SK-N-SH (cell line): Measurements from ENCODE around the gene UBN1. TPM values are rescaled to one million over a fixed set of nuclear protein-coding genes. Genes with fewer than 3 reads are reported as not detected.

Experiments used
- CTCF ChIA-PET: fragments of 300-600, 350-600 bp; formaldehyde crosslinking; extraction: SDS; loops from one replicate; lab custom pipeline; 2021; lab: Yijun Ruan, JAX
- POLR2A ChIA-PET: fragments of 350-600 bp; sonication (Branson Sonifier 250); formaldehyde crosslinking; extraction: SDS; loops from one replicate; lab custom pipeline; 2020; ENCODE audit warnings: antibody characterized with exemption, inconsistent platforms; lab: Yijun Ruan, JAX
- DNase-seq: peaks from one replicate; pipeline ENCODE4 v3.0.0; 2012
- H2AFZ ChIP-seq: fragments of 200-600 bp; sonication (generic); 2 replicates; pipeline ENCODE4 v1.8.1; 2016; ENCODE audit warnings: antibody characterized with exemption, mild to moderate bottlenecking, low read depth
- H3F3A ChIP-seq: fragments of 200-600 bp; sonication (generic); replicated peaks from 2 replicates; pipeline ENCODE3; 2016; ENCODE audit warnings: antibody characterized with exemption, mild to moderate bottlenecking; ENCODE audit not compliant: insufficient read depth
- H3K27ac ChIP-seq, 2 experiments: fragments of 200-500 bp in 1 of 2; fragments of 200-600 bp in 1 of 2; sonication (Bioruptor generic) in 1 of 2; sonication (generic), shearing (Covaris generic) in 1 of 2; 2 replicates each; pipeline versions ENCODE4 v1.5.1 to v1.6.1; 2014 to 2016; ENCODE audit warnings: low read depth in 2 of 2, inconsistent platforms in 1 of 2, low read length in 1 of 2, mild to moderate bottlenecking in 1 of 2, mixed read lengths in 1 of 2
- H3K27me3 ChIP-seq: fragments of 200-600 bp; sonication (generic), shearing (Covaris generic); 2 replicates; pipeline ENCODE4 v1.6.1; 2016; ENCODE audit warnings: mixed run types; ENCODE audit not compliant: insufficient read depth
- H3K36me3 ChIP-seq, 2 experiments: fragments of 200-500 bp in 1 of 2; fragments of 200-600 bp in 1 of 2; sonication (Bioruptor generic) in 1 of 2; sonication (generic) in 1 of 2; replicated peaks in 1 of 2; 2 replicates each; pipeline versions ENCODE3 to v1.5.1; 2014 to 2016; ENCODE audit warnings: low read length in 1 of 2, mild to moderate bottlenecking in 1 of 2; ENCODE audit not compliant: insufficient read depth in 2 of 2, control insufficient read depth in 1 of 2
- H3K4me1 ChIP-seq, 2 experiments: fragments of 200-500 bp in 1 of 2; fragments of 200-600 bp in 1 of 2; sonication (Bioruptor generic) in 1 of 2; sonication (generic), shearing (Covaris generic) in 1 of 2; 2 replicates each; pipeline versions ENCODE4 v1.5.1 to v1.6.1; 2014 to 2016; ENCODE audit warnings: low read depth in 1 of 2, low read length in 1 of 2, mixed run types in 1 of 2; ENCODE audit not compliant: insufficient read depth in 2 of 2, control insufficient read depth in 1 of 2
- H3K4me2 ChIP-seq: fragments of 200-600 bp; sonication (generic), shearing (Covaris generic); 2 replicates; pipeline ENCODE4 v1.6.1; 2017; ENCODE audit warnings: mixed run types
- H3K4me3 ChIP-seq, 2 experiments: fragments of 200-500 bp in 1 of 2; fragments of 200-600 bp in 1 of 2; sonication (Bioruptor generic) in 1 of 2; sonication (generic), shearing (Covaris generic) in 1 of 2; 2 replicates each; pipeline versions ENCODE4 v1.5.1 to v1.8.1; 2014 to 2016; ENCODE audit warnings: low read depth in 2 of 2, inconsistent platforms in 1 of 2, low read length in 1 of 2, mild to moderate bottlenecking in 1 of 2, mixed read lengths in 1 of 2, moderate library complexity in 1 of 2
- H3K79me2 ChIP-seq: fragments of 200-600 bp; sonication (generic); 2 replicates; pipeline ENCODE4 v1.8.1; 2017; ENCODE audit warnings: mild to moderate bottlenecking; ENCODE audit not compliant: insufficient read depth
- H3K9ac ChIP-seq: fragments of 200-600 bp; sonication (generic); 2 replicates; pipeline ENCODE4 v1.6.1; 2017; ENCODE audit warnings: mixed run types
- H3K9me2 ChIP-seq: fragments of 200-600 bp; sonication (generic); 2 replicates; pipeline ENCODE4 v1.6.1; 2017; ENCODE audit warnings: mixed run types
- H3K9me3 ChIP-seq: fragments of 200-600 bp; sonication (generic); 2 replicates; pipeline ENCODE4 v1.6.1; 2017; ENCODE audit warnings: mixed run types, mild to moderate bottlenecking, moderate library complexity
- H4K20me1 ChIP-seq: fragments of 200-600 bp; sonication (generic); 2 replicates; pipeline ENCODE4 v1.6.1; 2017; ENCODE audit warnings: mild to moderate bottlenecking, mixed run types; ENCODE audit not compliant: insufficient read depth
- EZH2phosphoT487 ChIP-seq: fragments of 200-600 bp; sonication (generic); IDR thresholded peaks from 2 replicates; pipeline ENCODE4 v1.6.1; 2017; ENCODE audit warnings: low read depth, mixed run types, mild to moderate bottlenecking, antibody characterized with exemption, moderate library complexity, borderline replicate concordance
- FOXM1 ChIP-seq: IDR thresholded peaks from 2 replicates; pipeline ENCODE4 v1.4.0; 2012; ENCODE audit warnings: low read depth, mild to moderate bottlenecking
- GABPA ChIP-seq: IDR thresholded peaks from 2 replicates; pipeline ENCODE4 v1.4.0; 2012; ENCODE audit warnings: low read depth, mild to moderate bottlenecking
- MEF2A ChIP-seq: IDR thresholded peaks from 2 replicates; pipeline ENCODE4 v1.4.0; 2012; ENCODE audit warnings: low read depth, borderline replicate concordance
- NFIC ChIP-seq: IDR thresholded peaks from 2 replicates; pipeline ENCODE4 v1.4.0; 2012; ENCODE audit warnings: borderline replicate concordance
- POLR2AphosphoS5 ChIP-seq: IDR thresholded peaks from 2 replicates; pipeline ENCODE4 v1.6.1; 2012; ENCODE audit warnings: low read depth, low read length
- RCOR1 ChIP-seq: fragments of 150-350 bp; IDR thresholded peaks from 2 replicates; pipeline ENCODE4 v1.6.1; 2017; ENCODE audit warnings: antibody characterized with exemption, low read length
- RFX5 ChIP-seq: IDR thresholded peaks from 2 replicates; pipeline ENCODE4 v1.6.1; 2012; ENCODE audit warnings: mild to moderate bottlenecking, improper control_type of control experiment, low read length
- SMC3 ChIP-seq: IDR thresholded peaks from 2 replicates; pipeline ENCODE4 v1.6.1; 2012; ENCODE audit warnings: low read depth, low read length, improper control_type of control experiment
- TAF1 ChIP-seq: IDR thresholded peaks from 2 replicates; pipeline ENCODE4 v1.6.1; 2012; ENCODE audit warnings: low read depth, mild to moderate bottlenecking, low read length, moderate library complexity, borderline replicate concordance
- TCF12 ChIP-seq: IDR thresholded peaks from 2 replicates; pipeline ENCODE4 v1.4.0; 2012
- TEAD4 ChIP-seq: IDR thresholded peaks from 2 replicates; pipeline ENCODE4 v1.4.0; 2012; ENCODE audit warnings: mild to moderate bottlenecking, borderline replicate concordance; ENCODE audit not compliant: insufficient read depth
- YY1 ChIP-seq: IDR thresholded peaks from 2 replicates; pipeline ENCODE4 v1.4.0; 2012; ENCODE audit warnings: low read depth, mild to moderate bottlenecking
- WGBS: methylation state at CpG from one replicate; pipeline ENCODE4 v1.1.6; 2017; ENCODE audit warnings: low lambda C conversion rate; 5-methylcytosine and 5-hydroxymethylcytosine counted together
- polyA plus RNA-seq, 3 experiments: library from polyadenylated mRNA; depleted of rRNA; stranded (reverse); fragments of >200 nt; gene quantifications; 2 replicates each; pipeline ENCODE4 v1.2.3, GENCODE V29; 2012
- TF ChIP-seq, protein P1 (sequence below): fragments of 150-350 bp; IDR thresholded peaks from 2 replicates; pipeline ENCODE4 v1.6.1; 2017; ENCODE audit warnings: antibody characterized with exemption, low read length, low read depth, borderline replicate concordance
- TF ChIP-seq, protein P2 (sequence below): fragments of 150-350 bp; IDR thresholded peaks from 2 replicates; pipeline ENCODE4 v1.6.1; 2016; ENCODE audit warnings: mild to moderate bottlenecking, low read depth, low read length

The UBN1 gene
- polyA plus RNA-seq, 1 of the 3 experiments (the other 2 are of a cell fraction): 10.9 TPM

DNA sequence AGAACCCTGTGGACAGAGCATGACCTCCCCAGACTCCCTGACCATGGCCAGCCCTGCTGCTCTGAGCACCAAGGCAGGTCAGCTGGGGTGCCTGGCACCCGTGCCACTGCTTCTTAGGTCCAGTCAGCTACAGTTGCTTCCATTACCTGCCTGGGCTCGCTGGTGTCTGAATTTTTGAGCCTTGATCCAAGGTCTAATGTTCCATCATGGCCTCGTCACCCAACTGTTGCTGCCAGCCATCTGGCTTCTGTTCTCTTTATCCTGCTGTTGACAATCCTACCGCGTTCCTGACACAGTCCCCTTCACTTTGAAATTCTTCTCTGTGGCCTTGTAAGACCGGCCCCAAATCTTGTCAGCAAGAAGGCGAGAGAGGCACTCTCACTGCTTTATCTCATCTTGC lies 16.9 kb upstream of the UBN1 start:
- Histone ChIP-seq H3K4me1 (peaks cover 0 to 2% of the 10 kb centered on the region in 2 experiments; a peak in 1 of 4 replicates), H2AFZ (no peak overlapping the region), H3K27ac (no peak overlapping the region), H3K9ac (no peak overlapping the region), H3F3A (peaks cover 4% of the 10 kb centered on the region), H3K4me3 (no peak overlapping the region), H3K9me2 (no peaks in the 10 kb centered on the region), H3K36me3 (peaks cover 45 to 68% of the 10 kb centered on the region in 2 experiments), H3K79me2 (peaks cover 16% of the 10 kb centered on the region), H3K27me3 (no peaks in the 10 kb centered on the region), H3K9me3 (no peaks in the 10 kb centered on the region), H3K4me2 (no peak overlapping the region), H4K20me1 (0 out of 2 replicates have a peak, but pooled peaks cover 7% of the 10 kb centered on the region)
- no peak for TF ChIP-seq TCF12
- no peak for TF ChIP-seq MEF2A
- 92% methylated on average over 6 of the region's 7 CpGs for WGBS
- ChIA-PET CTCF (no interaction called here), POLR2A (interaction anchor here (0.7 kb wide), 1 partner anchor 151 kb away, joined by 3 read pairs; no protein-coding TSS in a partner anchor)
- no peak for DNase-seq

DNA sequence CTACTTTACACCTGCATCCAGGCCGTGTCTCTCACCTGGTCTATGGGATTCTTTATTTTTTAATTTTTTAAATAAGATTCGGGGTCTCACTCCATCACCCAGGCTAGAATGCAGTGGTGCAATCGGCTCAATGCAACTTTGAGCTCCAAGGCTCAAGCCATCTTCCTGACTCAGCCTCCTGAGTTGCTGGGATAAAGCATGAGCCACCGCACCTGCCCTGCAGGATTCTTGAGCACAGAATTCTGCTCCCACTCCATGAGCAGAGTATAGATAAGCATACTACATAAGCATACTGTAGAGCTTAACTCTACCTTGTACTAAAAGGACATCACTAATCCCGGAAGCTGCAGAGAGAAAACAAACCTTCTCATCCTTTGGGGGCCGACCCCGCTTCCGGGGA lies 15.7 kb upstream of the UBN1 start:
- Histone ChIP-seq H3K79me2 (peaks cover 23% of the 10 kb centered on the region), H3K36me3 (peaks cover 40 to 66% of the 10 kb centered on the region in 2 experiments), H3K27ac (no peak overlapping the region), H3K4me3 (no peak overlapping the region), H2AFZ (no peak overlapping the region), H3K27me3 (no peaks in the 10 kb centered on the region), H3K4me2 (no peak overlapping the region), H4K20me1 (0 out of 2 replicates have a peak, but pooled peaks cover 7% of the 10 kb centered on the region), H3K9ac (no peak overlapping the region), H3K4me1 (peaks cover 0 to 2% of the 10 kb centered on the region in 2 experiments; a peak in 1 of 4 replicates), H3K9me3 (no peaks in the 10 kb centered on the region), H3K9me2 (no peaks in the 10 kb centered on the region), H3F3A (peaks cover 4% of the 10 kb centered on the region)
- POLR2A ChIA-PET: interaction anchor here (0.6 kb wide), 1 partner anchor 16 kb away, joined by 4 read pairs; no protein-coding TSS in a partner anchor
- WGBS: 94% methylated on average over 8 of the region's 8 CpGs
- no peak for DNase-seq
- no peak for TF ChIP-seq NFIC
- no peak for TF ChIP-seq TAF1
- TF ChIP-seq RCOR1: no peak
- no peak for TF ChIP-seq FOXM1
- no peak for TF ChIP-seq POLR2AphosphoS5
- no peak for TF ChIP-seq GABPA
- TF ChIP-seq TEAD4: no peak
- TF ChIP-seq, protein P1, sequence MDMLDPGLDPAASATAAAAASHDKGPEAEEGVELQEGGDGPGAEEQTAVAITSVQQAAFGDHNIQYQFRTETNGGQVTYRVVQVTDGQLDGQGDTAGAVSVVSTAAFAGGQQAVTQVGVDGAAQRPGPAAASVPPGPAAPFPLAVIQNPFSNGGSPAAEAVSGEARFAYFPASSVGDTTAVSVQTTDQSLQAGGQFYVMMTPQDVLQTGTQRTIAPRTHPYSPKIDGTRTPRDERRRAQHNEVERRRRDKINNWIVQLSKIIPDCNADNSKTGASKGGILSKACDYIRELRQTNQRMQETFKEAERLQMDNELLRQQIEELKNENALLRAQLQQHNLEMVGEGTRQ: no peak
- TF ChIP-seq TCF12: no peak
- TF ChIP-seq SMC3: no peak
- no peak for TF ChIP-seq RFX5
- TF ChIP-seq MEF2A: no peak
- no peak for TF ChIP-seq EZH2phosphoT487
- TF ChIP-seq YY1: no peak
- TF ChIP-seq, protein P2, sequence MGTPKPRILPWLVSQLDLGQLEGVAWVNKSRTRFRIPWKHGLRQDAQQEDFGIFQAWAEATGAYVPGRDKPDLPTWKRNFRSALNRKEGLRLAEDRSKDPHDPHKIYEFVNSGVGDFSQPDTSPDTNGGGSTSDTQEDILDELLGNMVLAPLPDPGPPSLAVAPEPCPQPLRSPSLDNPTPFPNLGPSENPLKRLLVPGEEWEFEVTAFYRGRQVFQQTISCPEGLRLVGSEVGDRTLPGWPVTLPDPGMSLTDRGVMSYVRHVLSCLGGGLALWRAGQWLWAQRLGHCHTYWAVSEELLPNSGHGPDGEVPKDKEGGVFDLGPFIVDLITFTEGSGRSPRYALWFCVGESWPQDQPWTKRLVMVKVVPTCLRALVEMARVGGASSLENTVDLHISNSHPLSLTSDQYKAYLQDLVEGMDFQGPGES: no peak
- CTCF ChIA-PET: no interaction called here
